Mononuclear cell (primary cell): ENCODE data around the gene IRX2. TPM values are rescaled to one million over a fixed set of nuclear protein-coding genes. Genes with fewer than 3 reads are reported as not detected.

Experiments used
- H3K27me3 ChIP-seq: 2 replicates; pipeline ENCODE4 v1.6.0; 2011; ENCODE audit warnings: low read length, control low read depth; ENCODE audit not compliant: insufficient read depth
- H3K4me1 ChIP-seq: 2 replicates; pipeline ENCODE4 v1.5.1; 2011; ENCODE audit warnings: mild to moderate bottlenecking, low read length, control low read depth; ENCODE audit not compliant: insufficient read depth
- H3K4me3 ChIP-seq: 2 replicates; pipeline ENCODE4 v1.5.1; 2011; ENCODE audit warnings: mild to moderate bottlenecking, low read length, moderate library complexity
- H3K9me3 ChIP-seq: 2 replicates; pipeline ENCODE4 v1.5.1; 2011; ENCODE audit warnings: low read depth, mild to moderate bottlenecking, control low read depth, low read length
- total RNA-seq: library from RNA; depleted of rRNA; stranded (reverse); fragments of >200 nt; gene quantifications from one replicate; pipeline ENCODE4 v1.2.3, GENCODE V29; 2012

IRX2 gene
- total RNA-seq, 1 donor: not detected

DNA sequence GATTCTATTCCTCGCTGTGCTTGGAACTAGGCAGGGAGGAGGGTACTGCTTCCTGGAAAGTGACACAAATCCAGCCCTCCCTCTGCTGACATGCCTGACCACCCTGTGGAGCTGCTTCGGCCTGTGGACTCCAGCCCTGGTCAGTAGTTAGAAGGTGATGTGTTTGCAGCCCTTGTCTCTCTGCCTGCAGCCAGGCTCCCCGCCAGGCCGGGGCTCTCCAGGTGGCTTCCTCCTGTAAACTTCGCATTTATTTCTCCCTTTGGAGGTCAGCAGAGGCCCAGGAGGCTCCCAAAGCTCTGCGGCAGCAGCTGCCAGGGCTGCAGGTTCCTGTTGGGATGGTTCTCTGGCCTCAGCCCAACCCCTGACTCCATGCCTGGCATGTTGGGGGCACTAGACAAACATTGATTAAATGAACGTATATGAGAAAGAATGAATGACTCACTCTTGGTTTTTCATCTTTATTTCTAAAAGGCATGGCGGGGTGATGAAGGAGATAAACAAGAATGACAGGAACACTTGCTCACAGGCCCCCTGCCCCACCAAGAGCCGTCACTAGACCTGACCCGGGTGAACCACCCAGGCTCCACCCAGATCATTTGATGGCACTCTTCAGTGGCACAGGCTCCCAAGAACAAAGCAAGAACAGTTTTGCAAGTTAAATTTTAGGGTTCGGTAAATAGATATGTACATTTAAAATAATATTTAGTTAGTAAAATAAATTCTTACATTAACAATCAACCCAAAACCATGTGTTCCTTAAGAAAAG lies 8.4 kb upstream of the IRX2 start:
- Histone ChIP-seq H3K4me3 (no peak overlapping the region), H3K27me3 (peaks cover 35% of the 10 kb centered on the region), H3K9me3 (no peaks in the 10 kb centered on the region), H3K4me1 (no peaks in the 10 kb centered on the region)

DNA sequence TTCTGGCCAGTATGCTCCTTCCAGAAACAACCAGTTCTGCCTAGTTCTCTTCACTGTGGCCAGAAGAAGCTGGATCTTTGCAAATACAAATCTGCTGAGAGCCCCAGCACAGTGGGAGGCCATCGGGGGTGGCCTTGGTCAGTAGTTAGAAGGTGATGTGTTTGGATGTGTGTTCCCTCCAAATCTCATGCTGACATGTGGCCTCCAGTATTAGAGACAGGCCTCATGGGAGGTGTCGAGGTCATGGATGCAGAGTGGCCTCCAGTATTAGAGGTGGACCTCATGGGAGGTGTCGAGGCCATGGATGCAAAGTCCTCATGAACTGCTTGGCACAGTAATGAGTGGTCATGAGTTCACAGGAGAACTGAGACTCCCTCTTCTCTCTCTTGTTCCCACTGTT lies 7.6 kb upstream of the IRX2 start:
- Histone ChIP-seq H3K9me3 (no peaks in the 10 kb centered on the region), H3K4me1 (no peaks in the 10 kb centered on the region), H3K4me3 (no peak overlapping the region), H3K27me3 (peaks cover 43% of the 10 kb centered on the region)

DNA sequence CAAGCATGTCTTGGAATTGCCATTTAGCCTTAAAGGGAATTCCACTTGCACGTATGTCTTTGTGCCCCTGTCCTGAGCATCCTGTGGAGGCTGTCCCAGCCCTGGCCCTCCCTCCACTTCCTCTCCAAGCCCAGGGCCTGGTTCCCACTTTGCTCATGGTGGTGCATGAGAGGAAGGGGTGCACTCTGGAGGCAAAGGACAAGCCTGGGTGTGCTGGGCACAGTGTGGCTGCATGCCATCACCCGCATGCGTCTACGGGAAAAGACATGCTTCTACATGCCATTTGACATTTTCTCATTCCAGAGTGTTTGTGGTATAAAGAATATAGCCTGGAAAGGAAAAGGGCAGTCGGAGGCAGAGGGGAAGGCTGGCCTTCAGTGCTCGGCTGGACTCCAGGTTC lies 7.2 kb upstream of the IRX2 start:
- Histone ChIP-seq H3K4me3 (no peak overlapping the region), H3K4me1 (no peaks in the 10 kb centered on the region), H3K27me3 (peaks cover 45% of the 10 kb centered on the region), H3K9me3 (no peaks in the 10 kb centered on the region)

- H3K4me3 ChIP-seq: no peak overlapping the region
- no peaks in the 10 kb centered on the region for H3K9me3 ChIP-seq
- H3K4me1 ChIP-seq: no peaks in the 10 kb centered on the region
- H3K27me3 ChIP-seq: peaks cover 53% of the 10 kb centered on the region
Measured at GRCh38 chr5:2757563-2758351, 6.3 kb upstream of the IRX2 start.

DNA sequence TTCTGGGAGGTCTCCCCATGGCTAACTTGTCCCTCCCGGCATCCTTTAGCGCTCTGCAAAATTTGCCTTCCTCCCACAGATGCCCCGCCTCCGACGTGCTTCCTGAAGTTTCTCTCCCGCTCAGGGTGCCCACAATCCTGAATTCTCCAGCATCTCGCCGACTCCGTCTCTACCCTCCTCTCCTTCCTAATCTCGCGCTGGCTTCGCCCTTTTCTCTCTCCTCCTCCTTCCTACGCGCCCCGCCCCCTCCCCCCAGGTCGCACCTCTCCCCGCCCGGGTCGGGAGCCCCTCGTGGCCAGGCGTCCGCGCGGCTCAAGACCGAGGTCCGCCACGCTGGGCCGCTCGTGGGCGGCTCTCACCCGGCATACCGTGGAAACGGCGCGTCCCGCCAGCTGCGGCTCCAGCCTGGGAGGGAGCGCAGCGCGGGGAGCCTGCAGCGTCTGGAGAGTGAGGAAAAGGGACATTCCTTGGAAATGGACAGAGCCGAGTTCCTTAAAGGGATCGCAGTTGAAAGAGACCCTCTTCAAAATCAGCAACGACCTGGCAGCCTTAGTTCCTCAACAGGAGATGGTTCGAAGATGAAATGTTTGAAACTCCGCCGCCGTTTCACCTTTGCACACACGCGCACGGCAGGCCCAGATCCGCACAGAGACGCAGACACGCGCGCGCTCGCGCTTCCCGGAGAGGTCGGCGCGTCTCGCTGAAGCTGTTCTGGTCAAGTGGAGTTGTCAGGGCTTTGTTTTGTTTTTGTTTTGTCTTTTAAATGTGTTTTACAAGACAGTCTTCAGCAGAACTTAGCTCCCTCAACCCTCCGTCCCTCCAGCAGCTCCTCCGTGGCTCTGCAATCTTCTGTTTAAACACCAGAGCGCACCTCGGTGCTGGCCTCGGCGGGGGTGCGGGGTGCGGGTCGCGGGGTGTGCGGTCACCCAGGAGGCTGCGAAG lies 5.0 kb upstream of the IRX2 start:
- Histone ChIP-seq H3K9me3 (no peaks in the 10 kb centered on the region), H3K27me3 (peaks cover 60% of the 10 kb centered on the region), H3K4me1 (no peaks in the 10 kb centered on the region), H3K4me3 (no peak overlapping the region)

DNA sequence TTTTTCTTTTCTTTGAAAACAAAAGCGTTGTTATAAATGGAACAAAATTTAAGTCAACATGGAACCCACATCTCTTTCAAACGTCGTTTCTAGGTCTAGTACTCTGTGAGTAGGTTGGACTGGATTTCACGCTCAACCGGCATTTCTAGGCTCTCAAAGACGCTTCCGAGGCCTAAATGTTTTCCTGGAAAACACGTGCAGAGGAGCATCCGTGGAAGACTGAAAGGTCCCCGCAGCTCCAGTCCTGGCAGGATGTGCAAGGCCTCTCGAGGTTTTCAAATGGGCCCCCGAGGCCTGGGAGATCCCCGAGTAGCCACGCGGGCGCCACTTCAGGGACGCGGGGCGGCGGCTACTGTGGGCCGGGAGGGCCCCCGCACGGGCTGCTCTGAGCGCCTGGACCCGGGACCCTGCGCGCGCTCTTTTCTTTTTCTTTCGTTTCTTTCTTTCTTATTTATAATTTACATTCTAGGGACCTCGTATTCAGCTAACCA lies 4.2 kb upstream of the IRX2 start:
- H3K27me3 ChIP-seq: peaks cover 60% of the 10 kb centered on the region
- H3K4me1 ChIP-seq: no peaks in the 10 kb centered on the region
- H3K9me3 ChIP-seq: no peaks in the 10 kb centered on the region
- H3K4me3 ChIP-seq: no peak overlapping the region

DNA sequence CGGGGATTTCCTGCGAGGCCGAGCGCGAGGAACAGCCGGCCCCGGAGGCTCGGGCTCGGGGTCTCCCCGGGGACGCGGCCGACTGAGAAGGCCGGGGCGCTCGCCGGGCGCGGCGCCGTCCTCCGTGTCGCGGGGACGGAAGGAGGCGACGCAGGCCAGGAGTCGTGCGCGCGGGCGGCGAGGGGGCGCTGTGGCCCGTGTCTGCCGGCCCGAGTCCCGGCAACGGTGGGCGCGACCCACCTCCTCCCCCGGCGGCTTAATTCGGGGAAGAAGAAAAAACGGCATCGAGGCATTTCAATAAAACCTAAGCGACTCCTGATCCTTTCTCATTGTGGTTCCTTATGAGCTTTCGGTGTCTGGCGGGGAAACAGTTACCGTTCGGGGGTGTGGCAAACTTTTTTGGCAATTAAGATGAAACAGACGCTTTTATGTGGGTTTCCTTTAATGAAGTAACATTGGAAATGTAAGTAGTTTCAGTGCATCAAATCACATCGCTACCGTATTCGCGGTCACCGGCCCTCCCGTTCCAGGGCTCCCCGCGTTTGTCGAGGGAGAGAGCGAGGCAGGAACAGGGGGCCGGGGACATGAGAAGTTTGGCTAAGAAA lies 3.7 kb upstream of the IRX2 start:
- H3K4me3 ChIP-seq: no peak overlapping the region
- H3K27me3 ChIP-seq: peaks cover 63% of the 10 kb centered on the region
- H3K4me1 ChIP-seq: no peaks in the 10 kb centered on the region
- H3K9me3 ChIP-seq: no peaks in the 10 kb centered on the region

DNA sequence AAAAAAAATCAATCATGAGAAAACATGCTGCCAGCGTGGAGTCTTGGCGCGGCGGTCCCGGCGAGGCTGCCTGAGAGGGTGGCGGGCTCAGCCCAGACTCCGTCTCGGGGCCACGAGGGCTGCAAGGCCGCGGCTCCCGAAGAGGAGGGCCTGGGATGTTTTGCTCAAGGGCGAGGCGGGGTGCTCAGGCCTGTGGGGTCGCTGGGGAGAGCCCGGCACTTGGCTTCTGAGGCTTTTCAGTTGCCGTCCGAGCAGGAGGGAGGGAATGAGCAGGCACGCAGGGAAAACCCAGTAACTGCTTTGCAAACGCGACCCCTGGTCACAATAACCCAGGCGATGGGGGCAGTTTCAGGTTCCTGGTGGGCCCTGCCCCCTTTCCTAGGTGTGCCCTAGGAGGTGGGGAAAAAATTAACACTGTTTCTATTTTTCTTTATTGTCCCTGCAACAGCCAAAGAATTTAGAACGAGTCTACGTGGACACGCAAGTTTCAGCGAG lies 3.2 kb upstream of the IRX2 start:
- Histone ChIP-seq H3K4me3 (no peak overlapping the region), H3K9me3 (no peaks in the 10 kb centered on the region), H3K27me3 (peaks cover 69% of the 10 kb centered on the region), H3K4me1 (no peaks in the 10 kb centered on the region)

DNA sequence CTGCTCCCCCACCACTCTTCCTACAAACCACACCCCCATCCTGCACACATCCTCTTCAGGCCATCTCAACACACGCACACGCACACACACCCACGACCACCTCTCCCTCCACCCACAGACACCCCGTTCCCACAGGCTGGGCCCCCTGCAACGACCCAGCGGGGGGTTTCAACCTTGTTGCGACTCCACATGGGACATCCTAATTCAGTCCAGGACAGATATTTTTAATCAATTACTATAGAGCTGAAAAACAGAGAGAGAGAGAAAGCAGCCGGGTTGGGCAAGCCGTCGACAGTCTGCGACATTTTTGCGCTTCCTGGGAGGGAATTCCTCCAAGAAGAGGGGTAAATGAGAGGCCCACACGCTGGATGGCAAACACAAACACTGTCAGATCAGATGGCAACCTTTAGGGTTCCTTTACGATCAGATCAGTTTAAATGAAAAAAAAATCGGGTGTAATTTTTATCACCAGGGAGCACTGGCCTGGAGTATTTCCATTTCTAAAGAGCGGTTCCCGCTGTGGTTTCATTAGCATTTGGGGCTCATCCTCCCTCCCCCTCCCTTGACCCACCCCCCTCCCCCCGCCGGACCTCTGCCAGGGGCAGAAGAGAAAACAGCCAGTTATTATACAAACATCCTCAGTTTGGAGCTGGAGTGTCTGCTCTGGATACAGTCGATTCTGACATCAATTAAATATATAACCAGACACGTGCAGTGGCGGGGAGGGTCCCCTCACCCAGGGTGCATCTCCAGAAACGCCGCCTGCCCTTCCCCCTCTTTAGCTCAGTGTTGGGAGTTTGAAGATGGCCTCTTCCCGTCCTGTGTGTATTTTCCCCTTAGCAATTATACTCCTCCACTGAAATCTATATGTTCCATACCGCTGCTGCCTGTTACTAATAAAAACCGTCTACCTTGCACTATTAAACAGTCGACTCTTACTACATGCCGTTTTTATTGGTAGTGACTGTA lies 2.3 kb upstream of the IRX2 start:
- peaks cover 74% of the 10 kb centered on the region for H3K27me3 ChIP-seq

DNA sequence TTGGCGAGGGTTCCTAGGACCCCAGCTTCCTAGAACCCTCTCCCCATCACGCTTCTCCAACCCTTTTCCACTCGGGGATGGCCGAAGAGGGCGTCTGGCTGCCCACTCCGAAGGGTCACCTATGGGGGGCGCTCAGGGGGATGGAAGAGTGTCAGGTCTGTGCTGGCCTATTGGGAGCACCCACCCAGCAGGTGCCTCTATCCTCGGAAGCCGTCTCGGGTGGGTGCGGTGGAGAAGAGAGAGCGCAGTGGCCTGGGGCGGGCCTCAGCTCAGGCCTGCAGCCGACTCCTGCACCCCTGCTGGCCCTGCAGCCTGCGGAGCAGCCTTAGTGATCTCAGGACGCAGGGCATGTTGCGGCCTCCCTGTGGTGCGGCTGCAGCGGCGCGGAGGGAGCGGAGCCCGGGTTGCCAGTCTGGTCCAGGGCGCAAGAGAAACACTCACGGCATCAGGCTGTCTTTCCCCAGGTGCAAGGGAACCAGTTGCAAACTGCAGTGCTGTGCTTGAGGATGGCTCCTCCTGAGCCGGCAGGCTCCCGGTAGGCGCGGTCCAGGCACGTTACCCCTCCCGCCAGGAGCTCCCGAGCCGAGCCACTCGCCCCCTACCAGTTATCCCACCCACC lies 1.5 kb upstream of the IRX2 start:
- no peak overlapping the region for H3K4me3 ChIP-seq
- no peaks in the 10 kb centered on the region for H3K9me3 ChIP-seq
- peaks cover 70% of the 10 kb centered on the region for H3K27me3 ChIP-seq
- no peaks in the 10 kb centered on the region for H3K4me1 ChIP-seq

More for the DNA sequence above, 2.3 kb upstream of the IRX2 start:
- H3K4me1 ChIP-seq: no peaks in the 10 kb centered on the region
- H3K4me3 ChIP-seq: no peak overlapping the region
- no peaks in the 10 kb centered on the region for H3K9me3 ChIP-seq

- peaks cover 70% of the 10 kb centered on the region for H3K27me3 ChIP-seq
Measured at GRCh38 chr5:2752059-2752820, 763 bp upstream of the IRX2 start.

GRCh38 chr5:2750758-2751464 lies 566 bp downstream of the IRX2 start:
- Histone ChIP-seq H3K4me1 (no peaks in the 10 kb centered on the region), H3K27me3 (peaks cover 70% of the 10 kb centered on the region), H3K9me3 (no peaks in the 10 kb centered on the region), H3K4me3 (no peak overlapping the region)

More at GRCh38 chr5:2752059-2752820, 763 bp upstream of the IRX2 start:
- no peaks in the 10 kb centered on the region for H3K4me1 ChIP-seq
- H3K9me3 ChIP-seq: no peaks in the 10 kb centered on the region
- no peak overlapping the region for H3K4me3 ChIP-seq
